Cardiac fibroblast (primary cell): ENCODE measurements around the gene CLEC3B.
"Not testable (repeated sequence)": the region's sequence is repeated elsewhere in the genome, so short reads cannot be mapped to it uniquely, and the experiment has no call there.

Experiments used
- DNase-seq, 2 donors: peaks; one replicate each; pipeline versions ENCODE4 v3.0.0 to v3.0.0-alpha.2; 2010; ENCODE audit warnings: low read depth in 2 of 2
- H3K4me3 ChIP-seq, 2 donors: replicated peaks in 1 of 2; 1 replicate in 1 of 2; 2 replicates in 1 of 2; pipeline ENCODE4 v1.5.1; 2011; ENCODE audit warnings: low read depth in 2 of 2, low read length in 2 of 2, mild to moderate bottlenecking in 2 of 2, moderate library complexity in 1 of 2
- CTCF ChIP-seq: IDR thresholded peaks from one replicate; pipeline ENCODE4 v1.5.1; 2011; ENCODE audit warnings: low read depth, mild to moderate bottlenecking, low read length, inconsistent platforms

The CLEC3B gene

GRCh38 chr3:45067941-45068340 lies 41.8 kb downstream of the CLEC3B start:
- no peak for TF ChIP-seq CTCF
- no peak for DNase-seq
- no peak overlapping the region for H3K4me3 ChIP-seq

- DNase-seq, result no peak
- no peak overlapping the region for H3K4me3 ChIP-seq
- TF ChIP-seq CTCF, result no peak
Observed at GRCh38 chr3:45071075-45071474, 45.0 kb downstream of the CLEC3B start.

- DNase-seq, result no peak
- H3K4me3 ChIP-seq, result no peak overlapping the region
- TF ChIP-seq CTCF, result no peak
Observed at GRCh38 chr3:45075821-45076625, 49.9 kb downstream of the CLEC3B start.

GRCh38 chr3:45078256-45078655 lies 52.2 kb downstream of the CLEC3B start:
- not testable (repeated sequence) for DNase-seq, H3K4me3 ChIP-seq

- DNase-seq, result peak; percentile 67 to 75
Observed at GRCh38 chr3:45078910-45079522, 52.9 kb downstream of the CLEC3B start.

GRCh38 chr3:45079715-45080114 lies 53.6 kb downstream of the CLEC3B start:
- H3K4me3 ChIP-seq, result no peak overlapping the region
- DNase-seq, result no peak
- TF ChIP-seq CTCF, result no peak

More at GRCh38 chr3:45078910-45079522, 52.9 kb downstream of the CLEC3B start:
- H3K4me3 ChIP-seq, result no peak overlapping the region
- peak; percentile 35 for TF ChIP-seq CTCF

- H3K4me3 ChIP-seq, result no peak overlapping the region
- no peak for DNase-seq
- TF ChIP-seq CTCF, result no peak
Observed at GRCh38 chr3:45080824-45081223, 54.7 kb downstream of the CLEC3B start.
